GM23248 (cell line): ENCODE data around the gene ERCC2. TPM values are rescaled to one million over a fixed set of nuclear protein-coding genes. Genes with fewer than 3 reads are reported as not detected.

Source experiments
- DNase-seq: peaks from one replicate; pipeline ENCODE4 v3.0.0-alpha.2; 2015
- H2AFZ ChIP-seq: fragments of 200-600 bp; sonication (generic); 2 replicates; pipeline ENCODE4 v1.6.1; 2016; ENCODE audit warnings: antibody characterized with exemption
- H3F3A ChIP-seq: fragments of 200-600 bp; sonication (generic); 2 replicates; pipeline ENCODE4 v1.6.1; 2016; ENCODE audit warnings: mild to moderate bottlenecking, antibody characterized with exemption, mixed run types; ENCODE audit not compliant: insufficient read depth
- H3K27ac ChIP-seq: fragments of 200-600 bp; sonication (generic); 2 replicates; pipeline ENCODE4 v1.5.1; 2016; ENCODE audit warnings: mild to moderate bottlenecking
- H3K27me3 ChIP-seq: fragments of 200-600 bp; sonication (generic); replicated peaks from 2 replicates; pipeline ENCODE4 v1.6.1; 2016; ENCODE audit warnings: mild to moderate bottlenecking; ENCODE audit not compliant: insufficient read depth
- H3K36me3 ChIP-seq: fragments of 200-600 bp; sonication (generic); 2 replicates; pipeline ENCODE4 v1.6.1; 2016; ENCODE audit warnings: low read depth, mild to moderate bottlenecking
- H3K4me1 ChIP-seq: fragments of 200-600 bp; sonication (generic); 2 replicates; pipeline ENCODE4 v1.6.1; 2016; ENCODE audit warnings: mild to moderate bottlenecking; ENCODE audit not compliant: insufficient read depth
- H3K4me2 ChIP-seq: fragments of 200-600 bp; sonication (generic); one replicate; pipeline ENCODE4 v1.6.1; 2016; ENCODE audit warnings: mild to moderate bottlenecking; ENCODE audit not compliant: unreplicated experiment
- H3K4me3 ChIP-seq: fragments of 200-600 bp; sonication (generic); 2 replicates; pipeline ENCODE4 v1.5.1; 2016; ENCODE audit warnings: mild to moderate bottlenecking
- H3K79me2 ChIP-seq: fragments of 200-600 bp; sonication (generic); 2 replicates; pipeline ENCODE4 v1.6.1; 2016; ENCODE audit warnings: mild to moderate bottlenecking; ENCODE audit not compliant: insufficient read depth
- H3K9ac ChIP-seq: fragments of 200-600 bp; sonication (generic); 2 replicates; pipeline ENCODE4 v1.6.1; 2016; ENCODE audit warnings: mild to moderate bottlenecking
- H3K9me2 ChIP-seq: fragments of 200-600 bp; sonication (generic); 2 replicates; pipeline ENCODE4 v1.6.1; 2016; ENCODE audit warnings: mixed run types, mild to moderate bottlenecking, moderate library complexity; ENCODE audit not compliant: insufficient read depth
- H3K9me3 ChIP-seq: fragments of 200-600 bp; sonication (generic); one replicate; pipeline ENCODE4 v1.6.1; 2017; ENCODE audit warnings: low read depth
- H4K20me1 ChIP-seq: fragments of 200-600 bp; sonication (generic); 2 replicates; pipeline ENCODE4 v1.6.0; 2016; ENCODE audit not compliant: insufficient read depth
- EZH2 ChIP-seq: fragments of 200-600 bp; sonication (generic); IDR thresholded peaks from 2 replicates; pipeline ENCODE4 v1.6.1; 2018; ENCODE audit warnings: antibody characterized with exemption, mild to moderate bottlenecking; ENCODE audit not compliant: insufficient read depth, poor library complexity, severe bottlenecking
- EZH2phosphoT487 ChIP-seq: fragments of 200-600 bp; sonication (generic); IDR thresholded peaks from 2 replicates; pipeline ENCODE4 v1.6.1; 2018; ENCODE audit warnings: antibody characterized with exemption, moderate library complexity, mild to moderate bottlenecking, low read depth; ENCODE audit not compliant: insufficient read depth
- WGBS, 2 experiments: methylation state at CpG; one replicate each; pipeline ENCODE4 v1.1.6; 2015 to 2017; ENCODE audit warnings: low lambda C conversion rate in 2 of 2, low coverage in 1 of 2; ENCODE audit errors: missing lambda C conversion rate in 2 of 2; 5-methylcytosine and 5-hydroxymethylcytosine counted together
- in situ Hi-C: fragments of 300-500 bp; cut with MboI; formaldehyde crosslinking; loops from 2 replicates; pipeline ENCODE4 v1.15.0; 2020
- polyA plus RNA-seq: library from polyadenylated mRNA; unstranded; fragments of >200 nt; fragmentation: Nextera tagmentation; extraction: Ambion mirVana; gene quantifications from 2 replicates; pipeline ENCODE4 v1.2.1, GENCODE V29; 2016
- total RNA-seq: library from RNA; depleted of rRNA; stranded (reverse); fragments of >200 nt; shearing (Covaris generic); gene quantifications from 2 replicates; pipeline ENCODE4 v1.2.3, GENCODE V29; 2014; rRNA removed

ERCC2 gene
- total RNA-seq (29.8 and 32.3 TPM in 2 replicates), polyA plus RNA-seq (13.7 TPM in 2 replicates)

GRCh38 chr19:45370410-45371204 is at the start of gene ERCC2:
TSS of gene ERCC2 (minus strand) at chr19:45370573. CDS start at chr19:45370540, 33 bp downstream.
- no peaks in the 10 kb centered on the region for H4K20me1 ChIP-seq
- H3K27ac ChIP-seq: peak within 1 kb of the TSS; percentile 80
- 1 to 5% methylated on average over 34 to 55 of the region's 55 CpGs for WGBS, 2 experiments
- no peaks in the 10 kb centered on the region for H3K27me3 ChIP-seq
- in situ Hi-C loops: no loop called here
- H3K79me2 ChIP-seq: peaks cover 18% of the 10 kb centered on the region
- peak within 1 kb of the TSS; percentile 92 for H3K4me2 ChIP-seq
- H3K9me3 ChIP-seq: no peaks in the 10 kb centered on the region
- DNase-seq: peak; percentile 99
- no peaks in the 10 kb centered on the region for H3K36me3 ChIP-seq
- H3K4me3 ChIP-seq: peak within 1 kb of the TSS; percentile 79
- TF ChIP-seq EZH2: no peak
- no peak for TF ChIP-seq EZH2phosphoT487
- peak within 1 kb of the TSS; percentile 79 for H3K9ac ChIP-seq
- no peaks in the 10 kb centered on the region for H3K9me2 ChIP-seq
- H3K4me1 ChIP-seq: peaks cover 11% of the 10 kb centered on the region
- H2AFZ ChIP-seq: peak within 1 kb of the TSS; percentile 87
- 0 out of 2 replicates have a peak, but pooled peaks cover under 1% of the 10 kb centered on the region for H3F3A ChIP-seq

GRCh38 chr19:45419895-45420294 is 49.5 kb upstream of the ERCC2 start:
- in situ Hi-C loops: no loop called here
- Histone ChIP-seq H3K79me2 (peaks cover 21% of the 10 kb centered on the region), H3K4me1 (peaks cover 25% of the 10 kb centered on the region), H3K9me3 (no peaks in the 10 kb centered on the region), H3F3A (peaks cover 5% of the 10 kb centered on the region), H3K4me2 (no peak overlapping the region), H3K4me3 (no peak overlapping the region), H3K27ac (no peak overlapping the region), H2AFZ (no peak overlapping the region), H3K9ac (no peak overlapping the region), H4K20me1 (no peaks in the 10 kb centered on the region), H3K27me3 (no peaks in the 10 kb centered on the region), H3K9me2 (no peaks in the 10 kb centered on the region), H3K36me3 (peaks cover 15% of the 10 kb centered on the region; the same call in 1 of the 2 replicates)
- TF ChIP-seq EZH2 (no peak), EZH2phosphoT487 (no peak)
- WGBS, 2 experiments: 60% methylated on average over 1 to 3 of the region's 3 CpGs
- no peak for DNase-seq

- in situ Hi-C loops: no loop called here
- peaks cover 15% of the 10 kb centered on the region; the same call in 1 of the 2 replicates for H3K36me3 ChIP-seq
Observed at GRCh38 chr19:45419396-45419795, 49.0 kb upstream of the ERCC2 start.

GRCh38 chr19:45418802-45419201 is 48.4 kb upstream of the ERCC2 start:
- no peak overlapping the region for H3K9ac ChIP-seq
- H3K4me2 ChIP-seq: no peak overlapping the region
- no peaks in the 10 kb centered on the region for H3K27me3 ChIP-seq
- H2AFZ ChIP-seq: no peak overlapping the region
- 85 to 87% methylated on average over 9 of the region's 9 CpGs for WGBS, 2 experiments
- H4K20me1 ChIP-seq: no peaks in the 10 kb centered on the region
- peaks cover 19% of the 10 kb centered on the region; the same call in 1 of the 2 replicates for H3K36me3 ChIP-seq
- in situ Hi-C loops: no loop called here
- H3K27ac ChIP-seq: no peak overlapping the region
- peaks cover 16% of the 10 kb centered on the region for H3K4me1 ChIP-seq
- no peaks in the 10 kb centered on the region for H3K9me2 ChIP-seq
- no peak for DNase-seq
- no peak for TF ChIP-seq EZH2phosphoT487
- no peak for TF ChIP-seq EZH2
- peaks cover 21% of the 10 kb centered on the region for H3K79me2 ChIP-seq
- no peaks in the 10 kb centered on the region for H3K9me3 ChIP-seq
- H3K4me3 ChIP-seq: no peak overlapping the region
- no peaks in the 10 kb centered on the region for H3F3A ChIP-seq

More at GRCh38 chr19:45419396-45419795, 49.0 kb upstream of the ERCC2 start:
- no peak overlapping the region for H3K27ac ChIP-seq
- no peak overlapping the region for H2AFZ ChIP-seq
- H3K27me3 ChIP-seq: no peaks in the 10 kb centered on the region
- H3K9ac ChIP-seq: no peak overlapping the region
- H3F3A ChIP-seq: 0 out of 2 replicates have a peak, but pooled peaks cover under 1% of the 10 kb centered on the region
- no peaks in the 10 kb centered on the region for H4K20me1 ChIP-seq
- H3K79me2 ChIP-seq: peaks cover 21% of the 10 kb centered on the region
- H3K4me2 ChIP-seq: no peak overlapping the region
- TF ChIP-seq EZH2 (no peak), EZH2phosphoT487 (no peak)
- peaks cover 20% of the 10 kb centered on the region for H3K4me1 ChIP-seq
- DNase-seq: no peak
- 31 to 42% methylated on average over 4 of the region's 4 CpGs for WGBS, 2 experiments
- no peaks in the 10 kb centered on the region for H3K9me2 ChIP-seq
- no peak overlapping the region for H3K4me3 ChIP-seq
- no peaks in the 10 kb centered on the region for H3K9me3 ChIP-seq
